Stimulated activated CD8-positive, alpha-beta memory T cell treated with anti-CD3 and anti-CD28 coated beads, Interleukin-15, amount 100 ng/mL, for 48 hours (primary cell): ENCODE data around the gene RDM1.

ENCODE experiments used
- DNase-seq, 2 donors: peaks; one replicate each; pipeline ENCODE4 v3.0.0-alpha.2; 2020; ENCODE audit warnings: low read depth in 2 of 2

RDM1 gene

DNA sequence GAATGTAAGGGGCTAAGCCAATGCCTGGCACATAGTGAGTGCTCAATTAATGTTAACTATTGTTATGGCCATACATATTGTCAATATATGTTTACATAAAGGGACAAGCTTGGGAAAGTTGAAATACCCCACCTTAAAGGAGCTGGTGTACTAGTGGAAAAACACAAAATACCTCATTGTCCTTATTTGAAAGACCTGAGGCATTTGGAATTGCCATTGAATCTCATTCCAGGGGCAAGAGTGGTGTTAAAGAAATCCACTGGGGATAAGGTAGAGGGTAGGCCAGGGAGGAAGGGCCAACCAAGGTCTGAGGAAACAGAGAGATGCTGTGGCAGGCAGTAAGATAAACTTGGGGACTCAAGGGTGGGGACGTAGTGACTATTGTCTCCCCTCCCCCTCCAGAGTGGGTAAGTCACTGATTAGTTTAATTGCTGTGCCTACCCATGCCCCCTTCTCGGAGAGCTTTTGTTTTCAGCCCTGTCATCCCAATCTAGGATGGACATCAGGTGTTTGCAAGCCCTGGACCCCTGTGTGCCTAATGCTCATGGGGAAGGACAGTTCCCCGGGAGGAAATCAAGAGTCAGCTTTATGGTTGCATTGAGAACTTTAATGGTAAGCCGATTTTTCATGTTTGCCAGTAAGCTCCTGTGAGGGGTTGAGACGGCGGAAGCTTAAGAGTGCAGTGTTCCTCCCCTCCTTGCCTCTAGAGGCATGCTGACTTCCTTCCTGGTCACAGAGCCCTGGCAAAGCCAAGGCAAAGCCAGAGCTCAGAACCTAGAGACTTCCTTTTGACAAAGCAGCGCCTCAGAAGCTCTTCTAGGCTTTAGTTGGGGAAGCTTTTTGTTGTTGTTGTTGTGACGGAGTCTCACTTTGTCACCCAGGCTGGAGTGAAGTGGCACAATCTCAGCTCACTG is 59.4 kb downstream of the RDM1 start:
- no peak for DNase-seq

DNA sequence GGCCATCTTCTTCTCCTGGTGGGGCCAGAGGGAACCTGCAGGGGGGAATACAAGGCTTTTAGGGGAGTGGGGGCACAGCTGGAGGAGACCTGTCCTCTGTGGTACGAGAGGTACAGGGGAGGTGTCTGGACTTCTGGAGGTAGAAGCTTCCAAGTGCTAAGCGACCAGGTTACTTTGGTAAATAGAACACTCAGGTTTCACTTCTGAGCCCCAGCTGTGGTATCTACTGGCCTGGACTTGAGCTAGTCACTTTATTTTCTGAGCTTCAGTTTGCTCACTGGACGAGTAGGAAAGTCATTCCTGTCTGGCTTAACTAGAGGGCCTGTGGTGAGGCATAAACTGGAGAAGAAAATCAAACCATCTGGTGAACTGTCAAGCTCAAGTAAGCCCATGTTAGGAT is 61.8 kb downstream of the RDM1 start, which contains the start of gene HEATR9:
Gene HEATR9, minus strand, starts transcription at position 155 of the 400 bp plus-strand sequence. Its CDS starts 149 bp downstream, at position 6.
- no peak for DNase-seq
